ENCODE results near the gene RGS6. TPM values are rescaled to one million over a fixed set of nuclear protein-coding genes. Genes with fewer than 3 reads are reported as not detected.

RGS6 gene
- total RNA-seq, 1 donor from 2014 or later: 5.1 TPM

- no peak overlapping the region for H3K4me3 Mint-ChIP-seq (ENCODE audit: low read depth)
- H3K9me3 Mint-ChIP-seq (ENCODE audit: low read depth): no peaks in the 10 kb centered on the region
- H3K4me1 Mint-ChIP-seq (ENCODE audit: low read depth): peaks cover 3% of the 10 kb centered on the region
- peaks cover 3% of the 10 kb centered on the region for H3K27me3 Mint-ChIP-seq
- no peak for TF ChIP-seq CTCF (IDR thresholded peaks at IDR 0.05; ENCODE audit: unreplicated experiment)
- no peaks in the 10 kb centered on the region for H3K36me3 Mint-ChIP-seq (ENCODE audit: insufficient read depth)
- no peak overlapping the region for H3K27ac Mint-ChIP-seq
- DNase-seq (ENCODE audit: low spot score, unreplicated experiment): no peak
Observed at GRCh38 chr14:71960494-71961353, 28.5 kb downstream of the RGS6 start.

GRCh38 chr14:71961972-71962371, 29.7 kb downstream of the RGS6 start:
- no peak for DNase-seq (ENCODE audit: low spot score, unreplicated experiment)
- Mint-ChIP-seq H3K9me3 (ENCODE audit: low read depth) (no peaks in the 10 kb centered on the region), H3K27ac (no peak overlapping the region), H3K4me1 (ENCODE audit: low read depth) (peaks cover 3% of the 10 kb centered on the region), H3K36me3 (ENCODE audit: insufficient read depth) (no peaks in the 10 kb centered on the region), H3K4me3 (ENCODE audit: low read depth) (no peak overlapping the region), H3K27me3 (no peaks in the 10 kb centered on the region)
- TF ChIP-seq CTCF (IDR thresholded peaks at IDR 0.05; ENCODE audit: unreplicated experiment): no peak

- DNase-seq (ENCODE audit: low spot score, unreplicated experiment): no peak
- Mint-ChIP-seq H3K36me3 (ENCODE audit: insufficient read depth) (no peaks in the 10 kb centered on the region), H3K27me3 (no peaks in the 10 kb centered on the region), H3K4me1 (ENCODE audit: low read depth) (peaks cover 3% of the 10 kb centered on the region), H3K9me3 (ENCODE audit: low read depth) (no peaks in the 10 kb centered on the region), H3K4me3 (ENCODE audit: low read depth) (no peak overlapping the region), H3K27ac (no peak overlapping the region)
- no peak for TF ChIP-seq CTCF (IDR thresholded peaks at IDR 0.05; ENCODE audit: unreplicated experiment)
Observed at GRCh38 chr14:71964716-71965115, 32.5 kb downstream of the RGS6 start.

GRCh38 chr14:71966528-71966927, 34.3 kb downstream of the RGS6 start:
- Mint-ChIP-seq H3K4me3 (ENCODE audit: low read depth) (no peak overlapping the region), H3K4me1 (ENCODE audit: low read depth) (no peaks in the 10 kb centered on the region), H3K27ac (no peak overlapping the region), H3K9me3 (ENCODE audit: low read depth) (no peaks in the 10 kb centered on the region), H3K27me3 (no peaks in the 10 kb centered on the region), H3K36me3 (ENCODE audit: insufficient read depth) (no peaks in the 10 kb centered on the region)
- no peak for DNase-seq (ENCODE audit: low spot score, unreplicated experiment)
- no peak for TF ChIP-seq CTCF (IDR thresholded peaks at IDR 0.05; ENCODE audit: unreplicated experiment)

- no peak for TF ChIP-seq CTCF (IDR thresholded peaks at IDR 0.05; ENCODE audit: unreplicated experiment)
- Mint-ChIP-seq H3K4me1 (ENCODE audit: low read depth) (no peaks in the 10 kb centered on the region), H3K36me3 (ENCODE audit: insufficient read depth) (no peaks in the 10 kb centered on the region), H3K4me3 (ENCODE audit: low read depth) (no peak overlapping the region), H3K27me3 (no peaks in the 10 kb centered on the region), H3K9me3 (ENCODE audit: low read depth) (no peaks in the 10 kb centered on the region), H3K27ac (no peak overlapping the region)
- DNase-seq (ENCODE audit: low spot score, unreplicated experiment): no peak
Observed at GRCh38 chr14:71967704-71968103, 35.5 kb downstream of the RGS6 start.

Measured in progenitor cell of endocrine pancreas (in vitro differentiated cells).